Purkinje cell (primary cell): Measurements from ENCODE around the gene SETD7. TPM values are rescaled to one million over a fixed set of nuclear protein-coding genes. Genes with fewer than 3 reads are reported as not detected.

Experiments
- polyA plus RNA-seq: library from polyadenylated mRNA; unstranded; fragments of >200 nt; fragmentation: Nextera tagmentation; gene quantifications from 2 replicates; pipeline ENCODE4 v1.2.1, GENCODE V29; 2014

The SETD7 gene
- 40.6 and 53.2 TPM in 2 replicates for polyA plus RNA-seq

DNA sequence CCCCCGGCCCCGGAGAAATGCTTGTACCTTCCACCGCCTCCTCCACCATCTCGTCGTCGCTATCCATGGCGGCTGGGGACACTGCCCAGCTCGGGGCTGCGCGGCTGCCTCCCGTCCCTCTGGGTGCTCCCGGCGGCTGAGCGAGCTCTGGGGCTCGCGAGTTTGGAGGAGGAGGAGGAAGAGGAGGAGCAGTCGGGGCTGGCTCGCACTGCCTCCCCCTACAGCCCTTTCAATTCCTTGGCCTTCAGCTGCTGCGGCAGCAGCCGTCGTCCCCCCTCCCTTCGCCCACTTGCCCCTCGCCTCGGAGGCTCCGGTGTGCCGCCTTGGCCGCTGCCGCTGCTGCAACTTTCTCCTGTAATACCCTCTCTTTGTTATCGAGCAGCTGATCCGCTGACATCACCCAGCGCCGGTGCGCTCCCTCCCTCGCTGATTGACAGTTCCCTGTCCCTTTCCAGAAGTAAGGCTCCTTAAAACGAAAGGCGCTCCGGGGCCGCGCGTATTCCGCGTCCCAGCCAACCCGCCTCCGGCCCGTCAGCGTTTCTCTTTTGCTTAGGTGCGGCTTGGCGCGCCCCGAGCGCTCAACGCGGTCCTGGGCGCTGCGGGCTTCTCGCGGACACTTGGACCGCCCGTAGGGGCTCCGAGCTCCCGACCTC lies at the start of gene SETD7:
Gene SETD7 (minus strand): TSS at position 149 of the 653 bp plus-strand sequence. CDS start 82 bp downstream, at position 67.

DNA sequence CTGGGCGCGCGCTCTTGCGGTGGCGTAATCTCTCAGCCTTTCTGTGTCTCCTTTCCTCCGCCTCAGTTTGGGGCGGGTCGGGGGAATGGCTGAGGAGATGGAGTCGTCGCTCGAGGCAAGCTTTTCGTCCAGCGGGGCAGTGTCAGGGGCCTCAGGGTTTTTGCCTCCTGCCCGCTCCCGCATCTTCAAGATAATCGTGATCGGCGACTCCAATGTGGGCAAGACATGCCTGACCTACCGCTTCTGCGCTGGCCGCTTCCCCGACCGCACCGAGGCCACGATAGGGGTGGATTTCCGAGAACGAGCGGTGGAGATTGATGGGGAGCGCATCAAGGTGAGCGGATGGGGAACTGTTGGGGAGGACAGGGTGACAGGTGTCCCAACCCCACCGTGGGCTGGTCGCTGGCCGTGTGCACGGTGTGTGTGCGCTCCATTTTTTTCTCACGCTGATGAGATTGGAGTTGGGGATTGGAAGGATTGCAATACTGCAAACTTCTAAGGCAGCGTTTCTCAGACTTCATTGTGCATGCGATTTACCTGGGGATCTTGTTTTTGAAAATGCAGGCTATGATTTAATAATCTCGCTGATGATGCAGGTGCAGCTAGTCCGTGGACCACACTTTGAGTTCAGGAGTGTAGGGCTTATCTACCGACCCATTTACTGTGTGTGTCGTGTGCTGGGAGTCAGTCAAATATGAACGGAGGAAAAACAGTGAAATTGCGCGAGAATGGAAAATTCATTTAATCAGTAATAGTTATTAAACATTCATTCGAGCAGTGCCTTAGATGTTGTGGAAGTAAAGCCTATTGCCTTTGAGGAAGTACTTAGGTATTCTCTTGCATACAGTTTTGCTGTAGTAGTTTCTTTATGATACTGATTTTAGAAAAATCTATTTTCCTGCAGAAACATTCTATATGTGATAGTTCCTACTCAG lies 101.6 kb downstream of the SETD7 start, which contains the start of gene RAB33B:
Gene RAB33B (plus strand): TSS at position 11 of the 935 bp plus-strand sequence. CDS start 75 bp downstream, at position 86.

Other genes with a start within 250 kb of the SETD7 start
- gene RAB33B, start 102.1 kb downstream of the SETD7 start, polyA plus RNA-seq = 7.3 and 10.4 TPM in 2 replicates
- 134 and 156 TPM in 2 replicates for gene MGST2, start 109.6 kb upstream of the SETD7 start, polyA plus RNA-seq